Measurements from ENCODE around the gene NBEAL2.

NBEAL2 gene

GRCh38 chr3:46965151-46965550 is 14.3 kb upstream of the NBEAL2 start:
- DNase-seq, result no peak

GRCh38 chr3:46966811-46967210 is 12.7 kb upstream of the NBEAL2 start:
- DNase-seq, result peak; percentile 7

- no peak for DNase-seq
Measured at GRCh38 chr3:46968783-46969428, 10.6 kb upstream of the NBEAL2 start.

GRCh38 chr3:46970391-46971091 is 8.9 kb upstream of the NBEAL2 start:
- no peak for DNase-seq

- no peak for DNase-seq
Measured at GRCh38 chr3:46971151-46971550, 8.3 kb upstream of the NBEAL2 start.

- DNase-seq, result no peak
Measured at GRCh38 chr3:46971742-46972141, 7.7 kb upstream of the NBEAL2 start.

- no peak for DNase-seq
Measured at GRCh38 chr3:46972396-46972795, 7.1 kb upstream of the NBEAL2 start.

GRCh38 chr3:46974421-46975171 is 4.9 kb upstream of the NBEAL2 start:
- DNase-seq, result no peak

- DNase-seq, result peak; percentile 97
Measured at GRCh38 chr3:46976326-46977190, 2.9 kb upstream of the NBEAL2 start, which contains the start of gene CCDC12. CCDC12 (minus strand) TSS chr3:46976745; CDS start chr3:46976732, 13 bp downstream.

- DNase-seq, result no peak
Measured at GRCh38 chr3:46977811-46978195, 1.7 kb upstream of the NBEAL2 start.

GRCh38 chr3:46978381-46978780 is 1.1 kb upstream of the NBEAL2 start:
- DNase-seq, result no peak

- DNase-seq, result peak; percentile 43
Measured at GRCh38 chr3:46979958-46980497, 562 bp downstream of the NBEAL2 start.

GRCh38 chr3:46981932-46982471 is 2.5 kb downstream of the NBEAL2 start:
- no peak for DNase-seq

GRCh38 chr3:46982546-46982945 is 3.1 kb downstream of the NBEAL2 start:
- no peak for DNase-seq

GRCh38 chr3:46984591-46985459 is 5.4 kb downstream of the NBEAL2 start:
- no peak for DNase-seq

GRCh38 chr3:46985588-46985987 is 6.1 kb downstream of the NBEAL2 start:
- no peak for DNase-seq

GRCh38 chr3:46986055-46986730 is 6.7 kb downstream of the NBEAL2 start:
- no peak for DNase-seq

GRCh38 chr3:46986782-46987310 is 7.4 kb downstream of the NBEAL2 start:
- no peak for DNase-seq

- peak; percentile 97 for DNase-seq
Measured at GRCh38 chr3:46987319-46987742, 7.9 kb downstream of the NBEAL2 start.

GRCh38 chr3:46987743-46988401 is 8.4 kb downstream of the NBEAL2 start:
- DNase-seq, result peak; percentile 77

All from NCI-H82 (cell line).